PC-3 (cell line): Measurements from ENCODE around the gene SMAD3. TPM values are rescaled to one million over a fixed set of nuclear protein-coding genes. Genes with fewer than 3 reads are reported as not detected.

Source experiments
- ATAC-seq: fragments of 200-7000 bp; cut with Tn5 transposase; 2 replicates; pipeline ENCODE4 v1.9.1; 2020; ENCODE audit warnings: mild to moderate bottlenecking, moderate library complexity
- BruUV-seq: library from RNA; stranded (reverse); fragments of 400-500 nt; replicated peaks from 2 replicates; lab custom pipeline; 2021; lab: Mats Ljungman, UMichigan
- CTCF ChIA-PET: fragments of 300-600 bp; sonication (Branson Sonifier 250); formaldehyde crosslinking; loops from one replicate; lab custom pipeline; 2022; ENCODE audit warnings: antibody characterized with exemption; lab: Charles Lee
- POLR2A ChIA-PET: fragments of 300-600 bp; sonication (Branson Sonifier 250); formaldehyde crosslinking; loops from one replicate; lab custom pipeline; 2022; ENCODE audit warnings: antibody characterized with exemption; ENCODE audit not compliant: unreplicated experiment; lab: Charles Lee
- DNase-seq: peaks from one replicate; pipeline ENCODE4 v3.0.0-alpha.2; 2015
- H2AFZ ChIP-seq: fragments of 300-600 bp; sonication (generic); 2 replicates; pipeline ENCODE4 v1.6.0; 2016; ENCODE audit warnings: antibody characterized with exemption, low read length
- H3F3A ChIP-seq: fragments of 300-600 bp; sonication (generic); one replicate; pipeline ENCODE4 v1.6.0; 2017; ENCODE audit warnings: antibody characterized with exemption, low read length, control low read depth, mild to moderate bottlenecking; ENCODE audit not compliant: unreplicated experiment
- H3K27ac ChIP-seq: fragments of 300-600 bp; sonication (generic); 2 replicates; pipeline ENCODE4 v1.5.1; 2016; ENCODE audit warnings: mild to moderate bottlenecking, low read length
- H3K27me3 ChIP-seq: fragments of 300-600 bp; sonication (generic); 2 replicates; pipeline ENCODE4 v1.6.1; 2016; ENCODE audit warnings: low read length, mixed read lengths
- H3K36me3 ChIP-seq: fragments of 300-600 bp; sonication (generic); 2 replicates; pipeline ENCODE4 v1.6.1; 2016; ENCODE audit warnings: low read depth, mixed run types, low read length, mixed read lengths
- H3K4me1 ChIP-seq: fragments of 300-600 bp; sonication (generic); 2 replicates; pipeline ENCODE4 v1.5.1; 2016; ENCODE audit warnings: low read length; ENCODE audit not compliant: insufficient read depth
- H3K4me2 ChIP-seq: fragments of 300-600 bp; sonication (generic); 2 replicates; pipeline ENCODE4 v1.6.0; 2016; ENCODE audit warnings: low read length
- H3K4me3 ChIP-seq: fragments of 300-600 bp; sonication (generic); 2 replicates; pipeline ENCODE4 v1.5.1; 2016; ENCODE audit warnings: mild to moderate bottlenecking, low read length, mixed read lengths
- H3K79me2 ChIP-seq: fragments of 300-600 bp; sonication (generic); 2 replicates; pipeline ENCODE4 v1.6.1; 2017; ENCODE audit warnings: low read length, mixed read lengths
- H3K9ac ChIP-seq: fragments of 300-600 bp; sonication (generic); 2 replicates; pipeline ENCODE4 v1.6.0; 2016; ENCODE audit warnings: mild to moderate bottlenecking, low read length
- H3K9me2 ChIP-seq: fragments of 300-600 bp; sonication (generic); replicated peaks from 2 replicates; pipeline ENCODE4 v1.6.1; 2016; ENCODE audit warnings: mixed run types, low read length, mixed read lengths
- H3K9me3 ChIP-seq: fragments of 300-600 bp; sonication (generic); 2 replicates; pipeline ENCODE4 v1.6.1; 2016; ENCODE audit warnings: low read length, mixed read lengths
- H4K20me1 ChIP-seq: fragments of 300-600 bp; sonication (generic); 2 replicates; pipeline ENCODE4 v1.6.1; 2016; ENCODE audit warnings: low read length, mixed read lengths
- EZH2 ChIP-seq: fragments of 300-600 bp; sonication (generic); IDR thresholded peaks from one replicate; pipeline ENCODE4 v1.6.1; 2017; ENCODE audit warnings: antibody characterized with exemption, mild to moderate bottlenecking, low read length; ENCODE audit not compliant: unreplicated experiment
- EZH2phosphoT487 ChIP-seq: fragments of 300-600 bp; sonication (generic); IDR thresholded peaks from 2 replicates; pipeline ENCODE4 v1.6.1; 2018; ENCODE audit warnings: mild to moderate bottlenecking, antibody characterized with exemption, low read length, borderline replicate concordance
- intact Hi-C: fragments of 100-400 bp; cut with micrococcal nuclease; formaldehyde crosslinking; loops from 2 replicates; pipeline ENCODE4 v1.9.0; 2023
- total RNA-seq: library from RNA; depleted of rRNA; stranded (reverse); fragments of >200 nt; gene quantifications from 2 replicates; pipeline ENCODE4 v1.2.3, GENCODE V29; 2014
- TF ChIP-seq, protein P1 (sequence below): fragments of 300-600 bp; sonication (generic); conservative IDR thresholded peaks from 2 replicates; pipeline ENCODE4 v1.5.1; 2017; ENCODE audit warnings: antibody characterized with exemption, low read depth, mild to moderate bottlenecking, low read length

The SMAD3 gene
- total RNA-seq, 1 experiment from 2014 or later, result 75.6 TPM

DNA sequence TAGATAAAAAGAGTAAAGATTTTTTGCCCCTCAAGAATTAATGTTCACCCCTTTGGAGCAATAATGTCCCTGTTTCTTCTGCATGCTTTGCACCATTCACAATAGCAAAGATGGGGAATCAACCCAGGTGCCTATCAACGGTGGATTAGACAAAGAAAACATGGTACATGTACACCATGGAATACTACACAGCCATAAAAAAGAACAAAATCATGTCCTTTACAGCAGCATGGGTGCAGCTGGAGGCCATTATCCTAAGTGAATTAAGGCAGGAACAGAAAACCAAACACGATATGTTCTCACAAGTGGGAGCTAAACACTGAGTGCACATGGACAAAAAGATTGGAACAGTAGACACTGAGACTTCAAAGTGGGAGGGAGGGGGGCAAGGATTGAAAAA lies 153.9 kb downstream of the SMAD3 start:
- no peaks in the 10 kb centered on the region for H3K79me2 ChIP-seq
- no peak overlapping the region for H3K9ac ChIP-seq
- no TSS peak for BruUV-seq
- no peaks in the 10 kb centered on the region for H3K4me1 ChIP-seq
- H3K27me3 ChIP-seq, result no peaks in the 10 kb centered on the region
- no peaks in the 10 kb centered on the region for H4K20me1 ChIP-seq
- H3K4me3 ChIP-seq, result no peak overlapping the region
- no peak for TF ChIP-seq EZH2
- no peak for TF ChIP-seq EZH2phosphoT487
- TF ChIP-seq, protein P1, sequence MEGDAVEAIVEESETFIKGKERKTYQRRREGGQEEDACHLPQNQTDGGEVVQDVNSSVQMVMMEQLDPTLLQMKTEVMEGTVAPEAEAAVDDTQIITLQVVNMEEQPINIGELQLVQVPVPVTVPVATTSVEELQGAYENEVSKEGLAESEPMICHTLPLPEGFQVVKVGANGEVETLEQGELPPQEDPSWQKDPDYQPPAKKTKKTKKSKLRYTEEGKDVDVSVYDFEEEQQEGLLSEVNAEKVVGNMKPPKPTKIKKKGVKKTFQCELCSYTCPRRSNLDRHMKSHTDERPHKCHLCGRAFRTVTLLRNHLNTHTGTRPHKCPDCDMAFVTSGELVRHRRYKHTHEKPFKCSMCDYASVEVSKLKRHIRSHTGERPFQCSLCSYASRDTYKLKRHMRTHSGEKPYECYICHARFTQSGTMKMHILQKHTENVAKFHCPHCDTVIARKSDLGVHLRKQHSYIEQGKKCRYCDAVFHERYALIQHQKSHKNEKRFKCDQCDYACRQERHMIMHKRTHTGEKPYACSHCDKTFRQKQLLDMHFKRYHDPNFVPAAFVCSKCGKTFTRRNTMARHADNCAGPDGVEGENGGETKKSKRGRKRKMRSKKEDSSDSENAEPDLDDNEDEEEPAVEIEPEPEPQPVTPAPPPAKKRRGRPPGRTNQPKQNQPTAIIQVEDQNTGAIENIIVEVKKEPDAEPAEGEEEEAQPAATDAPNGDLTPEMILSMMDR, result no peak
- intact Hi-C loops, result no loop called here
- no peak overlapping the region for H2AFZ ChIP-seq
- no peaks in the 10 kb centered on the region for H3K9me3 ChIP-seq
- H3K36me3 ChIP-seq, result peaks cover 3% of the 10 kb centered on the region; the same call in 1 of the 2 replicates
- ChIA-PET CTCF (no interaction called here), POLR2A (no interaction called here)
- H3K4me2 ChIP-seq, result no peak overlapping the region
- H3F3A ChIP-seq, result no peaks in the 10 kb centered on the region
- no peaks in the 10 kb centered on the region for H3K9me2 ChIP-seq
- no peak overlapping the region for H3K27ac ChIP-seq
- DNase-seq (no peak), ATAC-seq (no peak)

GRCh38 chr15:67224889-67225288 lies 159.5 kb downstream of the SMAD3 start:
- Histone ChIP-seq H3K79me2 (no peaks in the 10 kb centered on the region), H3K27me3 (no peaks in the 10 kb centered on the region), H3F3A (peaks cover 2% of the 10 kb centered on the region), H2AFZ (no peak overlapping the region), H3K36me3 (peaks cover 11% of the 10 kb centered on the region; the same call in 1 of the 2 replicates), H3K4me1 (peaks cover 13% of the 10 kb centered on the region), H3K9me3 (no peaks in the 10 kb centered on the region), H3K9me2 (no peaks in the 10 kb centered on the region), H3K4me3 (no peak overlapping the region), H3K27ac (peak overlapping the region; percentile 21), H4K20me1 (no peaks in the 10 kb centered on the region), H3K9ac (no peak overlapping the region), H3K4me2 (0 out of 2 replicates have a peak overlapping the region, but pooled peaks have one; percentile 4)
- BruUV-seq, result no TSS peak
- DNase-seq (peak; percentile 39), ATAC-seq (no peak)
- CTCF ChIA-PET, result no interaction called here
- POLR2A ChIA-PET, result interaction anchor here (0.5 kb wide), 1 partner anchor 104 kb away, joined by 7 read pairs; no protein-coding TSS in a partner anchor
- intact Hi-C loops, result no loop called here
- TF ChIP-seq EZH2phosphoT487 (no peak), EZH2 (no peak)
- TF ChIP-seq, protein P1, result no peak

DNA sequence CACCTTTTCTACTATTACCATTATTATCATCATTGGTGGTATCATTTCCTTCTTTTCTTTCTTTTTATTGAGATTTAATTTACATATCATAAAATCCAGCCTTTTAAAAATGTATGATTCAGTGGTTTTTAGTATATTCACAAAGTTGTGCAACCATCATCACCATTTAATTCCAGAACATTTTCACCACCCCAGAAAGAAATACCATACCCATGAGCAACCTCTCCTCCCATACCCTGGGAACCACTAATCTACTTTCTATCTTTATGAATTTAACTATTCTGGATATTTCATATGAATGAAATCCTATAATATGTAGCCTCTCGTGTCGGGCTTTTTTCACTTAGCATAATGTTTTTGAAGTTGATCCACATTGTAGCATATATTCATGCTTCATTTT lies 159.9 kb downstream of the SMAD3 start:
- Histone ChIP-seq H3K4me3 (no peak overlapping the region), H3K4me1 (peaks cover 13% of the 10 kb centered on the region), H4K20me1 (no peaks in the 10 kb centered on the region), H3K9me2 (no peaks in the 10 kb centered on the region), H3K9ac (no peak overlapping the region), H2AFZ (no peak overlapping the region), H3K4me2 (0 out of 2 replicates have a peak overlapping the region, but pooled peaks have one; percentile 4), H3K79me2 (no peaks in the 10 kb centered on the region), H3F3A (peaks cover 2% of the 10 kb centered on the region), H3K27me3 (no peaks in the 10 kb centered on the region), H3K36me3 (peaks cover 8% of the 10 kb centered on the region; the same call in 1 of the 2 replicates), H3K9me3 (no peaks in the 10 kb centered on the region), H3K27ac (peak overlapping the region; percentile 21)
- TF ChIP-seq EZH2 (no peak), EZH2phosphoT487 (no peak)
- TF ChIP-seq, protein P1, result no peak
- POLR2A ChIA-PET, result interaction anchor here (0.5 kb wide), 1 partner anchor 104 kb away, joined by 7 read pairs; no protein-coding TSS in a partner anchor
- peak; percentile 42 for DNase-seq
- no peak for ATAC-seq
- CTCF ChIA-PET, result no interaction called here
- intact Hi-C loops, result no loop called here
- no TSS peak for BruUV-seq
